ENCODE measurements around the gene DPM2. TPM values are rescaled to one million over a fixed set of nuclear protein-coding genes. Genes with fewer than 3 reads are reported as not detected.

Gene DPM2
- total RNA-seq, 1 donor from 2014 or later, result 26.2 TPM

DNA sequence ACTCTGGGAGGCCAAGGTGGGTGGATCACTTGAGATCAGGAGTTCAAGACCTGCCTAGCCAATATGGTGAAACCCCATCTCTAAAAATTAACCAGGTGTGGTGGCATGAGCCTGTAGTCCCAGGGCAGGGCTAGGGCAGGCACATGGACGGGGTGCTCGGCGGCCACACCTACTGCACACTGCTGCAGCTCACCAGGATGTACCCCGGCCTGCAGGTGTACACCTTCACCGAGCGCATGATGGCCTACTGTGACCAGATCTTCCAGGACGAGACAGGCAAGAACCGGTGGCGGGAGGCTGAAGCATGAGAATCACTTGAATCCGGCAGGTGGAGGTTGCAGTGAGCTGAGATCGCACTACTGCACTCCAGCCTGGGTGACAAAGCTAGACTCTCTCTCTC, 24.0 kb downstream of the DPM2 start:
- H3K4me3 ChIP-seq (ENCODE audit: low read depth, low read length), result no peak overlapping the region
- TF ChIP-seq, protein P1, sequence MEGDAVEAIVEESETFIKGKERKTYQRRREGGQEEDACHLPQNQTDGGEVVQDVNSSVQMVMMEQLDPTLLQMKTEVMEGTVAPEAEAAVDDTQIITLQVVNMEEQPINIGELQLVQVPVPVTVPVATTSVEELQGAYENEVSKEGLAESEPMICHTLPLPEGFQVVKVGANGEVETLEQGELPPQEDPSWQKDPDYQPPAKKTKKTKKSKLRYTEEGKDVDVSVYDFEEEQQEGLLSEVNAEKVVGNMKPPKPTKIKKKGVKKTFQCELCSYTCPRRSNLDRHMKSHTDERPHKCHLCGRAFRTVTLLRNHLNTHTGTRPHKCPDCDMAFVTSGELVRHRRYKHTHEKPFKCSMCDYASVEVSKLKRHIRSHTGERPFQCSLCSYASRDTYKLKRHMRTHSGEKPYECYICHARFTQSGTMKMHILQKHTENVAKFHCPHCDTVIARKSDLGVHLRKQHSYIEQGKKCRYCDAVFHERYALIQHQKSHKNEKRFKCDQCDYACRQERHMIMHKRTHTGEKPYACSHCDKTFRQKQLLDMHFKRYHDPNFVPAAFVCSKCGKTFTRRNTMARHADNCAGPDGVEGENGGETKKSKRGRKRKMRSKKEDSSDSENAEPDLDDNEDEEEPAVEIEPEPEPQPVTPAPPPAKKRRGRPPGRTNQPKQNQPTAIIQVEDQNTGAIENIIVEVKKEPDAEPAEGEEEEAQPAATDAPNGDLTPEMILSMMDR (conservative IDR thresholded peaks at IDR 0.05; ENCODE audit: low read depth, low read length), result no peak
- no peak for DNase-seq (ENCODE audit: low read depth)

DNA sequence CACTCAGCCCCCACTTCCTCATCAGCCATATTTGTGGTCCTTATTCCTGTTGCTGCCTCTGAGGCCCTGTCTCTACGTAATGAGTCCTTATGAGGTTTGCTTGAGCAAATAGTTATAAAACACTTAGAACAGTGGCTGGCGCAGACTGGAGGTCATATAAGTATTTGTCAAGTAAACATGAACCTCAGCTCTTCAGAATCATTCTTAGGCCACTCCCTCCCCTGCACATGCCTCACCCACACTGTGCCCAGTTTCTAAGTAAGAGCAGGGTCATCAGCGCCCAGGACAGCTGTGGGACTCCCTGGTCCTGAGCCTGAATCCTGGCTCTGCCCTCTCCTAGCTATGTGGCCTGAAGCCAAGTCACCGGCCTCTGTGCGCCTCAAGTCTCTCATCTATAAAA, 24.8 kb downstream of the DPM2 start:
- no peak overlapping the region for H3K4me3 ChIP-seq (ENCODE audit: low read depth, low read length)
- DNase-seq (ENCODE audit: low read depth), result no peak
- TF ChIP-seq, protein P1 (conservative IDR thresholded peaks at IDR 0.05; ENCODE audit: low read depth, low read length), result no peak

DNA sequence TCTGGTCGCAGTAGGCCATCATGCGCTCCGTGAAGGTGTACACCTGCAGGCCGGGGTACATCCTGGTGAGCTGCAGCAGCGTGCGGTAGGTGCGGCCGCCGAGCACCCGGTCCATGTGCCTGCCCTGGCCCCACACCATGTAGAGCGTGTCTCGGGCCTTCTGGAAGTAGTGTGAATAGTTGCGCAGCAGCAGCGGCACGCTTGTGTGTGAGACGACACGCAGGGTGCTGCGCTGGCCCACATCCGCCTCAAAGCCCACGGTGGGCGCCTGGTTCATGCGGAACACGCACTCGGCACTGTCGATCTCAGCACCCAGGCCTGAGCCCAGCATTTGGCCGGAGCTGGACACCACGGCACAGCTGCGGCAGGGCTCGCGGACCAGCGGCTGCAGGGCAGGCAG, 25.4 kb downstream of the DPM2 start:
- TF ChIP-seq, protein P1 (conservative IDR thresholded peaks at IDR 0.05; ENCODE audit: low read depth, low read length), result no peak
- H3K4me3 ChIP-seq (ENCODE audit: low read depth, low read length), result no peak overlapping the region
- no peak for DNase-seq (ENCODE audit: low read depth)

DNA sequence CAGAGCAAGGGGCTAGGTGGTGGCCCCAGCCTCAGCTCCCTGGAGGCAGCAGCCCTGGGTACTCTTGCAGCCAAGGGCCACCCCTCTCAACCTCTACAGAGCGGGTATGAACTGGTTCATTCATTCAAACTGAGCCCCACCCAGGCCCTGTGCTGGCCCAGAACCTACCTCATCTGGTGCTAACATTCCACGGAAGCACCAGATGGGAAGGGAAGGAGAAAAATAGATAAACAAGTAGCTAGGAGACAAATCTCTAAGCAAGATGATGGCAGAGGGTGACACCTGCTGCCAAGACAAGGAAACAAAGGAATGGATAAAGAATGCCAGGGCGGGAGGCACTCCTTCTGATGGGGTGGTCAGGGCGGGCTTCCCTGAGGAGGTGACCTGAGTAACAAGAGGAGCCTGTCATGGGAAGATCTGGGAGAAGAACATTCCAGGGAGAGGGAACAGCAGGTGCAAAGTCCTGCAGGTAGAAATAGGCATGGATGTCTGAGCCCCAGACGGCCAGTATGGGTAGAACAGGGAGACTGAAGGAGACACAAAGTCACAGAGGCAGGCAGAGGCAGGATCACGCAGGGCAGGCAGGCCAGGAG, 26.9 kb downstream of the DPM2 start:
- H3K4me3 ChIP-seq (ENCODE audit: low read depth, low read length), result no peak overlapping the region
- no peak for DNase-seq (ENCODE audit: low read depth)
- TF ChIP-seq, protein P1 (conservative IDR thresholded peaks at IDR 0.05; ENCODE audit: low read depth, low read length), result peak; percentile 58

DNA sequence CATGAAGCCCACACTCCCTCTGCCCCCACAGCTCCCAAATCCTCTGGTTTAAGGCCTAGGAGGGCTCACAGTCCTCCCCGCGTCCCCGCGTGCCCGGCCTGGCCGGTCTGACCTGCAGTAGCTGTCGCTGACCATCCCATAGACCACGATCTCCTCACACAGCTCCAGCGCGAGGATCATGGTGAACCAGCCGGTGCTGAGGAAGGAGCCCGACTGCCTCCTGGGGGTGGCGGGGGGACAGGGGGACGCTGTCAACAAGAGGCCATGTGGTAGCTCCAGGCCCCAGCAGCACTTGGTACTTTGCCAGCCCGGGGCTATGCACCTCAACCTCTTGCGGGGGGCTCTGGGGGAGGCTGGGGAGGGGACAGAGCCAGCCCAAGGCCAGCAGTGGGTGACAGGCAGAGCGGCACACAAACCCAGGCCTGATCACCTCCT, 27.8 kb downstream of the DPM2 start:
- no peak for DNase-seq (ENCODE audit: low read depth)
- TF ChIP-seq, protein P1 (conservative IDR thresholded peaks at IDR 0.05; ENCODE audit: low read depth, low read length), result no peak
- H3K4me3 ChIP-seq (ENCODE audit: low read depth, low read length), result no peak overlapping the region

DNA sequence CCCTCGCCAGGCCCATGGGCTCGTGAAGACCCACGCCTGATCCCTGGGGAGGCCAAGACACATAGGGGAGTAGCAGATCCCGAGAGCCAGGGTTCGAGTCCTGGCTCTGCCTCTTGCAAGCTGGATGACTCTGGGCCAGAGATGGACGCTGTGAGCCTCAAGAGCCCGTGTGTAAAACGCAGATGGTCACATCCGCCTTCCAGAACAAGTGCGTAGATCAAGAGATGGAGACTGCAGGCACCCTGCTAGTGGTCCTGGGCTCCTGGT, 29.1 kb downstream of the DPM2 start:
- DNase-seq (ENCODE audit: low read depth), result no peak
- no peak overlapping the region for H3K4me3 ChIP-seq (ENCODE audit: low read depth, low read length)
- TF ChIP-seq, protein P1 (conservative IDR thresholded peaks at IDR 0.05; ENCODE audit: low read depth, low read length), result no peak

DNA sequence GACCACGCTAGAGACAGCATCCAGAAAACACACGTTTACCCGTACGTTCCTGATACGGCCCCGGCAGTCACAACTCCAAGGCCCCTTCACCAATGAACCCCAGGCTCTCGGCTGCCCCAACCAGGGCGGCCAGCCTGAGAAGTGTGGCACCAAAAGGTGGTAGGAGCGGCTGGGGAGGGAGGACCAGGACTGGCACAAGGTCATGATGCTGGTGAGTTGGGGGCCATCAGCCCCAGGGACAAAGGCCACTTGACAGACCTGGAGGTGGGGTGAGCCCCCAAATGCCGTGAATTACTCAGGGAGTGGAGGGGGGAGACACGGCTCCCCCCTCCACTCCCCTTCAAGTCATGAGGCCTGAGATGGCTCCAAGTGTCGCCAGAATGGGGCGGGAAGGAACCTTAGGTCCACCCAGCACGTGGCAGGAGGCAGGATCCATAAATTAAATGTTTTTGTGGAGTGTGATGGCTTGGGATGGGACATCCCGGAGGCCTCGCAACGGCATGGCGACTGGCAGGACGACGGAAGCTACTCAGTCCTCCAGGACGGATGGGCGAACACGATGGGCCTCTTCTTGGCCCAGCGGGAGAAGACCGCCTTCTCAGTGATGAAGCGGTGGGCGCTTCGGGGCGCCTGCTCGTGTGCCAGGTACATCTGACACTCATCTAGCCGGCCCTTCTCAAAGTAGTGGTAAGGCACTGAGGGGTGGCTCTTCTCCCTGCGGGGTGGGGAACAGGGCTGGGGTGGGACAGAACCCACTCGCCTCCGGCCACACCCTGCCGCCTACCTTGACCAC, 29.6 kb downstream of the DPM2 start:
- H3K4me3 ChIP-seq (ENCODE audit: low read depth, low read length), result no peak overlapping the region
- DNase-seq (ENCODE audit: low read depth), result no peak
- TF ChIP-seq, protein P1 (conservative IDR thresholded peaks at IDR 0.05; ENCODE audit: low read depth, low read length), result no peak

Measured in epithelial cell of proximal tubule (primary cell).